ENCODE results near the gene TCP11L2.

- TF ChIP-seq CTCF (IDR thresholded peaks at IDR 0.05): no peak
- TF ChIP-seq ZFX (IDR thresholded peaks at IDR 0.05; ENCODE audit: borderline replicate concordance): no peak
These were observed 37.4 kb upstream of the TCP11L2 start for GRCh38 chr12:106265116-106265515.
